Measurements from ENCODE around the gene AARS1.
"Not testable (repeated sequence)": the region's sequence is repeated elsewhere in the genome, so short reads cannot be mapped to it uniquely, and the experiment has no call there.

Gene AARS1

GRCh38 chr16:70289229-70290094, at the start of gene AARS1:
Gene AARS1 (minus strand): TSS chr16:70289506. CDS start chr16:70282763, 6,743 bp downstream.
- peak; percentile 99 for DNase-seq

GRCh38 chr16:70337814-70338213, 48.5 kb upstream of the AARS1 start:
- DNase-seq: no peak

GRCh38 chr16:70332728-70333127, 43.4 kb upstream of the AARS1 start:
- DNase-seq: not testable (repeated sequence)

- DNase-seq: no peak
These were observed 42.5 kb upstream of the AARS1 start for GRCh38 chr16:70331588-70332358.

GRCh38 chr16:70331091-70331490, 41.8 kb upstream of the AARS1 start:
- DNase-seq: no peak

- no peak for DNase-seq
These were observed 35.9 kb upstream of the AARS1 start for GRCh38 chr16:70324998-70325747.

DNA sequence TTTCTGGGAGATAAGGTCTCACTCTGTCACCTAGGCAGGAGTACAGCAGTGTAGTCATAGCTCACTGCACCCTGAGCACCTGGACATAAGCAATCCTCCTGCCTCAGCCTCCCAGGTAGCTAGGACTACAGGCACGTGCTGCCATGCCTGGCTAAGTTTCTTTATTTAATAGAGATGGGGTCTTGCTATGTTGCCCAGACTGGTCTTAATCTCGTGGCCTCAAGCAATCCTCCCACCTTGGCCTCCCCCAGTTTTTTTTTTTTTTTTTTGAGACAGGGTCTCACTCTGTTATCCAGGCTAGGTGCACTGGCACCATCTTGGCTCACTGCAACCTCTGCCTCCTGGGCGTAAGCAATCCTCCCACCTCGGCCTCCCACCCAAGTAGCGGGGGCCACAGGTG, 30.8 kb upstream of the AARS1 start:
- no peak for DNase-seq

- not testable (repeated sequence) for DNase-seq
These were observed 18.4 kb upstream of the AARS1 start for GRCh38 chr16:70307726-70308125.

DNA sequence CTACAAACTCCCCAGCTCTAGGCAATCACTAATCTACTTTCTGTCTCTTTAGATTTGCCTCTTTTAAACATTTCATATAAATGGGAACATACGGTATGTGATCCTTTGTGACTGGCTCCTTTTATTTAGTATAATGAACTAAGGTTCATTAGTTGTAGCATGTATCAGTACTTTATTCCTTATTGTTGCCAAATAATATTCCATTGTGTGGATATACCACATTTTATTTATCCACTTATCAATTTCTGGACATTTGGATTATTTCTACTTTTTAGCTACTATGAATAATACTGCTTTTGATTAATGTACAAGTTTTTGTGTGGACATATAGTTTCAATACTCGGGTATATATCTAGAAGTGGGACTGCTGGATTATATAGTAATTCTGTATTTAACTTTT, 17.6 kb upstream of the AARS1 start:
- no peak for DNase-seq

- no peak for DNase-seq
These were observed 15.7 kb upstream of the AARS1 start for GRCh38 chr16:70304892-70305448.

DNA sequence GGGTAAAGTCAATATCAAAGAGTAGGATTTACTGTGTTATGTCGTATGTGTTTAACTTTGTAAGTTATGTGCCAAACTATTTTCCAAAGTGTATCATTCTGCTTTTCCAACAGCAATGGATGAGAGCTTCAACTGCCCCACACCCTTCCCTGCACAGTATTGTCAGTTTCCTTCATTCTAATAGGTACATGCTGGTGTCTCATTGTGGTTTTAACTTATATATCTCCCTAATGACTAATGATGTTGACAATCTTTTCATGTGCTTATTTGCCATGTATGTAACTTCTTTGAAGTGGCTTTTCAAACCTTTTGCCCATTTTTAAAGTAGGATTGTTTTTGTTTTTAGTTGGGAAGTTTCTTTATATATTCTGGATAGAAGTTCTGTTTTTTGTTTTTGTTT, 13.4 kb upstream of the AARS1 start:
- no peak for DNase-seq

DNA sequence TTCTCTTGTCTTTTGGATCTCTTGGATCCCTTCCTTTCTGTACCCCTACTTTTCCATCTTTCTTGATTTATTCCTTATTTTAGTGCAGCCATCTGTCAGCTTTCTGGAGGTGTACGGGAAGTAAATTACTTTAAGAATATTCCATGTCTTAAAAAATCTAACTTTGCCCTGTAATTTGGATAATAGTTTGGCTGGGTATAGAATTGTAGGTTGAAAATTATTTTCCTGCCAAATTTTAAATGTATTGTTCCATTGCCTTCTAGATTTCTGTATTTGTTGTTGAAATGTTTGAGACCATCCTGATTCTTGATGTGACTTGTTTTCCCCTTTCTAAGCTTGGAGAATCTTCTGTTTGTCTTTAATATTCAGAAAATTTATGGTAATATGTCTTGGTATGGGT, 11.8 kb upstream of the AARS1 start:
- DNase-seq: no peak

DNA sequence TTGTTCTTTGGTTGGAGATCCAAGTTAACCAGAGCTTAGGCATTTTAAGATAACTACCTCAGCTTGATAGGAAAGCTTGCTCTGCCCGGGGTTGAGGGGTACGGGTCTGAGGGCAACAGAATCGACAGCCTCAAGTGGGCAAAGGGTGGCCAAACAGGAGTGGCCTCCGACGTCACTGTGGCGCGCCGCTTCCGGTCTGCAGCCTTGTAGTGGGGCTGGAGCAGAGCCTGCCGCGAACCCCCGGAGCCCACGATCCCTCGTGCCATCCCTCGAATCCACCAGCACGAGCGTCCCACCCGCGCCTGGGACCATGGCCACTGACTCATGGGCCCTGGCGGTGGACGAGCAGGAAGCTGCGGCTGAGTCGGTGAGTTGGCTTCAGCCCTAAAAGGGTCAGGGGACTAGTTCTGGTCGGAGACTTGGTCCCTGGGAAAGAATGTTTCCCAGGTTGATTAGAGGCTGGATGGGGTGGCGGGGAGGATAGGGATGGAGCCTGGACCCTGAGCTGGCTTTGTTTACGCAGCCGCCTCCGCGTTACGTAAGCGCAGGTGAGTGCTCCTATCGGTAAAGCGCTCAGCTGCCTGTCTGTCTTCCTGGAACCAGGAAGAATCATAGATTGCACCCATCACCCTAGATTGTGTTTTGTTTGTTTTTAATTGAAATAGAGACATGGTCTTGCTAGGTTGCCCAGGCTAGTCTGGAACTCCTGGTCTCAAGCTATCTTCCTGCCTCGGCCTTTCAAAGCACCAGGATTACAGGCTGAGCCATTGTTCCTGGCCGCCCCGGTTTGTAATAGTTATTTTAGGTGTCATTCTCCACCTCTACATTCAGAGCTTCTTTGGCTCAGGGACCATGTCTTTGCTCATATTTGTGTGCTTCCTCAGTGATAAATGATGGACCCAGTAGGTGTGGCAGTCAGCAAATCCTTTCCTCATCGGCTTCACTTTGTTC, 10.0 kb upstream of the AARS1 start, which contains the start of gene DDX19B:
Gene DDX19B, plus strand, starts transcription at position 199 of the 951 bp plus-strand sequence. Its CDS starts 112 bp downstream, at position 311.
- DNase-seq: peak; percentile 56

- DNase-seq: no peak
These were observed 6.3 kb upstream of the AARS1 start for GRCh38 chr16:70295634-70296033.

- no peak for DNase-seq
These were observed 5.2 kb upstream of the AARS1 start for GRCh38 chr16:70294385-70295025.

GRCh38 chr16:70292148-70292547, 2.8 kb upstream of the AARS1 start:
- not testable (repeated sequence) for DNase-seq

- DNase-seq: peak; percentile 46
These were observed 1.7 kb upstream of the AARS1 start for GRCh38 chr16:70290949-70291519.

- DNase-seq: not testable (repeated sequence)
These were observed 1.9 kb downstream of the AARS1 start for GRCh38 chr16:70287304-70287971.

- DNase-seq: no peak
These were observed 12.9 kb downstream of the AARS1 start for GRCh38 chr16:70276392-70276791.

DNA sequence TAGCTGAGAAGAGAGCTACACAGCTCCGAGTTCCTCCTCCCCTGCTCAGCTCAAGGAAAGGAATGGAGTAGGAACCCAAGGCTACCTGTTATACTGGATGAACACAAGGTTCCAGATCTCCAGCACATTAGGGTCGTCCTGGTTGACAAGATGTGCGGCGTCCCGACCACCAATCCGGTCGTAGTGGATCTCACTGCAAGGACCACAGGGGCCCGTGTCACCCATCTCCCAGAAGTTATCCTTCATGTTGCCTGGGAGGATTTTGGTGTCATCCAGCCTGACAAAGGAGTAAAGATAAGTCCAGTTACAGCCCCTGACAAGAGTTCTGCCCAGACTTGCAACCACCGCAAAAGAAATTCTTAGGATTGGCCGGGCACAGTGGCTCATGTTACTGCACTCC, 17.6 kb downstream of the AARS1 start:
- DNase-seq: no peak
